GM23338 (cell line): ENCODE measurements around the gene EHD2. TPM values are rescaled to one million over a fixed set of nuclear protein-coding genes. Genes with fewer than 3 reads are reported as not detected.

Source experiments
- ATAC-seq: fragments of 200-7000 bp; cut with Tn5 transposase; 3 replicates; pipeline ENCODE4 v1.9.1; 2020
- DNase-seq: peaks from one replicate; pipeline ENCODE4 v3.0.0-alpha.2; 2015; ENCODE audit warnings: low spot score
- H2AFZ ChIP-seq: fragments of 200-600 bp; sonication (generic); 2 replicates; pipeline ENCODE4 v1.8.0; 2016; ENCODE audit warnings: antibody characterized with exemption, mild to moderate bottlenecking, moderate library complexity
- H3F3A ChIP-seq: fragments of 200-600 bp; sonication (generic); replicated peaks from 2 replicates; pipeline ENCODE4 v1.8.0; 2017; ENCODE audit warnings: antibody characterized with exemption, mixed run types, low read depth
- H3K27ac ChIP-seq: fragments of 200-600 bp; sonication (generic); 2 replicates; pipeline ENCODE4 v1.6.1; 2016; ENCODE audit warnings: low read depth
- H3K27me3 ChIP-seq: fragments of 200-600 bp; sonication (generic); 2 replicates; pipeline ENCODE4 v1.8.0; 2016; ENCODE audit warnings: mild to moderate bottlenecking, mixed run types, moderate library complexity; ENCODE audit not compliant: insufficient read depth
- H3K36me3 ChIP-seq: fragments of 200-600 bp; sonication (generic); 2 replicates; pipeline ENCODE4 v1.8.0; 2016; ENCODE audit warnings: mild to moderate bottlenecking; ENCODE audit not compliant: insufficient read depth
- H3K4me1 ChIP-seq: fragments of 200-600 bp; sonication (generic); 2 replicates; pipeline ENCODE4 v1.8.0; 2016; ENCODE audit warnings: mild to moderate bottlenecking, moderate library complexity; ENCODE audit not compliant: insufficient read depth
- H3K4me2 ChIP-seq: fragments of 200-600 bp; sonication (generic); 2 replicates; pipeline ENCODE4 v1.7.1; 2017; ENCODE audit warnings: mixed run types
- H3K4me3 ChIP-seq: fragments of 200-600 bp; sonication (generic); 2 replicates; pipeline ENCODE4 v1.6.1; 2016; ENCODE audit warnings: mixed run types
- H3K79me2 ChIP-seq: fragments of 200-600 bp; sonication (generic); replicated peaks from 2 replicates; pipeline ENCODE4 v1.8.0; 2017; ENCODE audit warnings: mild to moderate bottlenecking; ENCODE audit not compliant: insufficient read depth
- H3K9me2 ChIP-seq: fragments of 200-600 bp; sonication (generic); 2 replicates; pipeline ENCODE4 v1.8.0; 2017; ENCODE audit not compliant: insufficient read depth
- H4K20me1 ChIP-seq: fragments of 200-600 bp; sonication (generic); replicated peaks from 2 replicates; pipeline ENCODE4 v1.8.0; 2017; ENCODE audit warnings: mild to moderate bottlenecking; ENCODE audit not compliant: insufficient read depth
- H3K27ac Mint-ChIP-seq: 2 replicates; pipeline ENCODE4 v1.8.0; 2020; ENCODE audit warnings: inconsistent platforms, mild to moderate bottlenecking, moderate library complexity, mixed read lengths
- H3K27me3 Mint-ChIP-seq: 3 replicates; pipeline ENCODE4 v1.8.0; 2022; ENCODE audit warnings: low read depth, mild to moderate bottlenecking, moderate library complexity, mixed read lengths, inconsistent platforms; ENCODE audit not compliant: insufficient read depth, poor library complexity
- H3K36me3 Mint-ChIP-seq: 3 replicates; pipeline ENCODE4 v1.8.0; 2021; ENCODE audit warnings: low read depth, mild to moderate bottlenecking, inconsistent platforms, moderate library complexity, mixed read lengths
- H3K4me1 Mint-ChIP-seq: 3 replicates; pipeline ENCODE4 v1.8.0; 2020; ENCODE audit warnings: mild to moderate bottlenecking, inconsistent platforms, mixed read lengths
- H3K4me3 Mint-ChIP-seq: 3 replicates; pipeline ENCODE4 v1.8.0; 2021; ENCODE audit warnings: moderate library complexity, mild to moderate bottlenecking, inconsistent platforms, mixed read lengths
- H3K9me3 Mint-ChIP-seq: 3 replicates; pipeline ENCODE4 v1.8.0; 2020; ENCODE audit warnings: moderate library complexity, mild to moderate bottlenecking, inconsistent platforms, mixed read lengths
- CREB1 ChIP-seq: fragments of 250-450 bp; sonication (Bioruptor Pico); IDR thresholded peaks from 2 replicates; pipeline ENCODE4 v1.5.0; 2020; ENCODE audit warnings: low read depth, mild to moderate bottlenecking, moderate library complexity
- CTCF ChIP-seq, 2 experiments: fragments of 200-600 bp in 1 of 2; sonication (generic) in 1 of 2; conservative IDR thresholded peaks; 2 replicates each; pipeline versions ENCODE4 v1.5.1 to v1.6.1; 2016 to 2017; ENCODE audit warnings: antibody characterized with exemption in 2 of 2, low read depth in 2 of 2, mild to moderate bottlenecking in 2 of 2, moderate library complexity in 1 of 2
- ETS1 ChIP-seq: IDR thresholded peaks from 2 replicates; pipeline ENCODE4 v1.6.1; 2016; ENCODE audit warnings: antibody characterized with exemption
- EZH2 ChIP-seq: fragments of 200-600 bp; sonication (generic); IDR thresholded peaks from one replicate; pipeline ENCODE4 v1.8.0; 2017; ENCODE audit warnings: antibody characterized with exemption, mild to moderate bottlenecking, low read depth; ENCODE audit not compliant: unreplicated experiment
- JUNB ChIP-seq: IDR thresholded peaks from one replicate; pipeline ENCODE4 v1.6.1; 2016; ENCODE audit warnings: antibody characterized with exemption; ENCODE audit not compliant: unreplicated experiment
- NANOG ChIP-seq: IDR thresholded peaks from 2 replicates; pipeline ENCODE4 v1.6.1; 2016; ENCODE audit warnings: antibody characterized with exemption, borderline replicate concordance
- REST ChIP-seq: IDR thresholded peaks from one replicate; pipeline ENCODE4 v1.6.1; 2018; ENCODE audit warnings: antibody characterized with exemption; ENCODE audit not compliant: unreplicated experiment
- STAT1 ChIP-seq: IDR thresholded peaks from one replicate; pipeline ENCODE4 v1.6.1; 2016; ENCODE audit warnings: antibody characterized with exemption; ENCODE audit not compliant: unreplicated experiment
- polyA plus RNA-seq: library from polyadenylated mRNA; unstranded; fragments of >200 nt; fragmentation: Nextera tagmentation; extraction: Ambion mirVana; gene quantifications from 2 replicates; pipeline ENCODE4 v1.2.1, GENCODE V29; 2016
- total RNA-seq: library from RNA; depleted of rRNA; stranded (reverse); fragments of >200 nt; shearing (Covaris generic); gene quantifications from 2 replicates; pipeline ENCODE4 v1.2.3, GENCODE V29; 2014

EHD2 gene
- total and polyA plus RNA-seq, 2 experiments from 2014 or later, result 6.6 to 10.8 TPM

GRCh38 chr19:47741544-47742140 is 28.4 kb downstream of the EHD2 start (continued):
- TF ChIP-seq REST (no peak), STAT1 (no peak), NANOG (no peak), EZH2 (no peak), JUNB (no peak), CREB1 (no peak)

GRCh38 chr19:47742634-47743033 is 29.4 kb downstream of the EHD2 start:
- peak overlapping the region; percentile 65 for H3K4me3 ChIP-seq
- peak overlapping the region; percentile 63; the same call in 1 of the 2 replicates for H3K27ac ChIP-seq

More at GRCh38 chr19:47742634-47743033, 29.4 kb downstream of the EHD2 start:
- H3K27ac Mint-ChIP-seq, result no peak overlapping the region
- TF ChIP-seq CTCF (conservative IDR thresholded peaks at IDR 0.05; ENCODE audit: low read depth in 2 of 2), result no peak
- TF ChIP-seq ETS1, result no peak
- no peak for TF ChIP-seq STAT1
- no peak for TF ChIP-seq REST
- no peak for TF ChIP-seq EZH2
- no peak for TF ChIP-seq CREB1
- peaks cover 9% of the 10 kb centered on the region for H3K36me3 Mint-ChIP-seq
- peaks cover 19% of the 10 kb centered on the region for H3K79me2 ChIP-seq
- H3K4me2 ChIP-seq, result peak overlapping the region; percentile 84
- ATAC-seq, result no peak; the same call in 2 of the 3 replicates
- peak; percentile 53 for DNase-seq
- peak overlapping the region; percentile 60 for H3K4me3 Mint-ChIP-seq
- H3K36me3 ChIP-seq, result peaks cover 10% of the 10 kb centered on the region
- H3F3A ChIP-seq, result peaks cover 27% of the 10 kb centered on the region
- H3K27me3 Mint-ChIP-seq, result peaks cover 16% of the 10 kb centered on the region
- H4K20me1 ChIP-seq, result no peaks in the 10 kb centered on the region; the same call in 1 of the 2 replicates
- no peaks in the 10 kb centered on the region for H3K27me3 ChIP-seq
- H3K9me3 Mint-ChIP-seq, result no peaks in the 10 kb centered on the region
- H3K4me1 ChIP-seq, result peaks cover 13% of the 10 kb centered on the region
- peaks cover 5% of the 10 kb centered on the region; the same call in 1 of the 2 replicates for H3K9me2 ChIP-seq
- H2AFZ ChIP-seq, result peak overlapping the region; percentile 92
- peaks cover 8% of the 10 kb centered on the region; the same call in 2 of the 3 replicates for H3K4me1 Mint-ChIP-seq
